HepG2 (cell line): Measurements from ENCODE around the gene MARK2. TPM values are rescaled to one million over a fixed set of nuclear protein-coding genes. Genes with fewer than 3 reads are reported as not detected.

Experiments used
- ESRRA ChIP-seq: sonication (generic); formaldehyde crosslinking; IDR thresholded peaks from 2 replicates; pipeline ENCODE4 v1.5.1; 2020; ENCODE audit warnings: mild to moderate bottlenecking, low read depth, missing genetic modification reagents
- GATAD1 ChIP-seq: IDR thresholded peaks from 2 replicates; pipeline ENCODE4 v1.6.1; 2016; ENCODE audit warnings: missing genetic modification reagents, missing compliant biosample characterization
- HIVEP1 ChIP-seq: sonication (generic); formaldehyde crosslinking; IDR thresholded peaks from 2 replicates; pipeline ENCODE4 v1.4.0; 2020; ENCODE audit warnings: mild to moderate bottlenecking, missing genetic modification reagents
- HOMEZ ChIP-seq: IDR thresholded peaks from 2 replicates; pipeline ENCODE4 v1.6.1; 2016; ENCODE audit warnings: low read depth
- LCORL ChIP-seq, 2 experiments: fragments of 450-650 bp in 1 of 2; sonication (generic) in 1 of 2; formaldehyde crosslinking in 1 of 2; IDR thresholded peaks; 2 replicates each; pipeline versions ENCODE4 v1.5.0 to v1.6.1; 2017 to 2020; ENCODE audit warnings: antibody characterized with exemption in 1 of 2, missing genetic modification reagents in 1 of 2
- MIER3 ChIP-seq: IDR thresholded peaks from 2 replicates; pipeline ENCODE4 v1.6.1; 2016; ENCODE audit warnings: missing compliant biosample characterization, borderline replicate concordance
- MYC ChIP-seq: sonication (generic); formaldehyde crosslinking; IDR thresholded peaks from 2 replicates; pipeline ENCODE4 v1.9.0; 2021; ENCODE audit warnings: missing genetic modification reagents, borderline replicate concordance
- RXRA ChIP-seq: sonication (generic); formaldehyde crosslinking; IDR thresholded peaks from 2 replicates; pipeline ENCODE4 v1.5.1; 2020; ENCODE audit warnings: missing genetic modification reagents
- SALL2 ChIP-seq: sonication (generic); formaldehyde crosslinking; IDR thresholded peaks from 2 replicates; pipeline ENCODE4 v1.8.1; 2023; ENCODE audit warnings: mild to moderate bottlenecking, missing genetic modification reagents, inconsistent platforms
- THRA ChIP-seq: sonication (generic); formaldehyde crosslinking; IDR thresholded peaks from 2 replicates; pipeline ENCODE4 v1.4.0; 2020; ENCODE audit warnings: missing genetic modification reagents, borderline replicate concordance
- U2AF2 ChIP-seq: fragments of 200-400 bp; formaldehyde crosslinking; IDR thresholded peaks from 2 replicates; pipeline ENCODE4 v1.6.1; 2017; ENCODE audit warnings: low read depth, mild to moderate bottlenecking, low read length
- ZBTB4 ChIP-seq: sonication (generic); formaldehyde crosslinking; IDR thresholded peaks from 2 replicates; pipeline ENCODE4 v1.4.0; 2020; ENCODE audit warnings: missing genetic modification reagents, mild to moderate bottlenecking, borderline replicate concordance
- ZFY ChIP-seq: sonication (generic); formaldehyde crosslinking; IDR thresholded peaks from 2 replicates; pipeline ENCODE4 v1.4.0; 2020; ENCODE audit warnings: missing genetic modification reagents
- ZMAT3 ChIP-seq: sonication (generic); formaldehyde crosslinking; conservative IDR thresholded peaks from 2 replicates; pipeline ENCODE4 v1.7.0; 2021; ENCODE audit warnings: missing genetic modification reagents
- ZNF160 ChIP-seq: sonication (generic); formaldehyde crosslinking; IDR thresholded peaks from 2 replicates; pipeline ENCODE4 v1.8.0; 2022; ENCODE audit warnings: mild to moderate bottlenecking, inconsistent platforms, missing genetic modification reagents
- ZNF232 ChIP-seq: sonication (generic); formaldehyde crosslinking; IDR thresholded peaks from 2 replicates; pipeline ENCODE4 v1.4.0; 2020; ENCODE audit warnings: missing genetic modification reagents, borderline replicate concordance
- ZNF576 ChIP-seq: sonication (generic); formaldehyde crosslinking; IDR thresholded peaks from 2 replicates; pipeline ENCODE4 v1.4.0; 2020; ENCODE audit warnings: mild to moderate bottlenecking, missing genetic modification reagents
- ZNF749 ChIP-seq: sonication (generic); formaldehyde crosslinking; IDR thresholded peaks from 2 replicates; pipeline ENCODE4 v1.8.0; 2022; ENCODE audit warnings: mild to moderate bottlenecking, missing genetic modification reagents, moderate library complexity, borderline replicate concordance
- ZNF800 ChIP-seq: sonication (generic); formaldehyde crosslinking; IDR thresholded peaks from 2 replicates; pipeline ENCODE4 v1.4.0; 2020; ENCODE audit warnings: missing genetic modification reagents
- polyA plus RNA-seq, 8 experiments: library from polyadenylated mRNA; depleted of rRNA in 3 of 8; stranded (reverse) in 7 of 8; unstranded in 1 of 8; fragments of >200 nt; fragmentation: Illumina TruSeq in 4 of 8; extraction: Trizol in 4 of 8; gene quantifications; 2 replicates each; pipeline versions ENCODE4 v1.2.1 to v1.2.3, GENCODE V29; 2011 to 2016; ENCODE audit warnings: low read depth in 4 of 8, missing spikeins in 1 of 8, mixed read lengths in 1 of 8; ENCODE audit not compliant: insufficient read depth in 1 of 8
- total RNA-seq, 5 experiments: library from RNA; depleted of rRNA; stranded (reverse); fragments of >200 nt; fragmentation: Illumina TruSeq; extraction: Trizol; gene quantifications; 2 replicates each; pipeline ENCODE4 v1.2.3, GENCODE V29; 2016; ENCODE audit warnings: low read depth in 1 of 5

The MARK2 gene
- total and polyA plus RNA-seq, 2 of the 13 experiments (the other 11 are each of a cell fraction or from before 2014, with no cell fraction given): 13.5 to 13.9 TPM

GRCh38 chr11:63888170-63889086 is 49.5 kb downstream of the MARK2 start (continued):
- TF ChIP-seq THRA (CRISPR knock-in tag): peak; percentile 24; the same call in 1 of the 2 replicates
- TF ChIP-seq HOMEZ: no peak
- peak; percentile 67; the same call in 1 of the 2 replicates for TF ChIP-seq ZNF749
- peak; percentile 54; the same call in 1 of the 2 replicates for TF ChIP-seq RXRA
- TF ChIP-seq MYC (CRISPR knock-in tag): peak; percentile 85; the same call in 1 of the 2 replicates
- 0 out of 2 replicates have a peak, but pooled peaks have one; percentile 39 for TF ChIP-seq HIVEP1 (CRISPR knock-in tag)
- TF ChIP-seq ESRRA (CRISPR knock-in tag): peak; percentile 50; the same call in 1 of the 2 replicates
- no peak for TF ChIP-seq LCORL (IDR thresholded peaks at IDR 0.05)
- peak; percentile 79 for TF ChIP-seq LCORL (CRISPR knock-in tag; IDR thresholded peaks at IDR 0.05)
- 0 out of 2 replicates have a peak, but pooled peaks have one; percentile 39 for TF ChIP-seq ZNF160 (CRISPR knock-in tag)
- no peak for TF ChIP-seq ZBTB4 (CRISPR knock-in tag)
- TF ChIP-seq ZMAT3: peak; percentile 32; the same call in 1 of the 2 replicates
- TF ChIP-seq U2AF2: no peak
- peak; percentile 70 for TF ChIP-seq ZFY (CRISPR knock-in tag)
- peak; percentile 78; the same call in 1 of the 2 replicates for TF ChIP-seq SALL2 (CRISPR knock-in tag)
- no peak for TF ChIP-seq ZNF800
- peak; percentile 83; the same call in 1 of the 2 replicates for TF ChIP-seq ZNF232 (CRISPR knock-in tag)
- peak; percentile 67; the same call in 1 of the 2 replicates for TF ChIP-seq MIER3 (CRISPR knock-in tag)
- peak; percentile 59 for TF ChIP-seq GATAD1 (CRISPR knock-in tag)
- TF ChIP-seq ZNF576 (CRISPR knock-in tag): 0 out of 2 replicates have a peak, but pooled peaks have one; percentile 28
